Activated CD4-positive, alpha-beta T cell treated with anti-CD3 and anti-CD28 coated beads for 48 hours (primary cell): ENCODE data around the gene KIAA1614.

Experiments
- DNase-seq: peaks from one replicate; pipeline ENCODE4 v3.0.0-alpha.2; 2020

The KIAA1614 gene

DNA sequence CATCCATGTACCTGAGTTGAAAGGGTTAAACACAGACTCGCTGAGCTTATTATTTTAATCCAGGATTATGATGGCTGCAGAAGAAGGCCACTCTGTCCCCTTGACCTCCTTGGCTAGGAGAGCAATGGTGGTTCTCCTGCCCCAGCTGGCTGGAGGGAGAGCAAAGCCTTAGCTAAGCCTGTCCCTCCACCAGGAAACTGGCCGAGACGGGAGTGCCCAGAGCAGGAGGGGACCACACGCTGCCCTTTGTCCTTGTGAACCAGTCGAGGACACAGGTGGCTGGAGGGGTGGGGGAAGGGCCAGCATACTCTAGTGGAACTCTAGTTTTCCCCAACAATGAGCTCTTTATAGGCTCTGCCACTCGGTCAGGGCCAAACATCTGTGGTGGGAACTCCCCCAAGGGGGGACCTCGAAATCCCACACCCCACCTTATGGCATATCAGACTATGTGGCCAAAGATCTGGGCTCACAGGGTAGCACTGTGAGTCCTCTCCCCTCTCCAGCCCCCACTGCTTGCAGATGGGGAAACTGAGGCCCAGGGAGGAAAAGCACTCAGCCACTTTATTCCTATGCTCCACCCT, 12.9 kb downstream of the KIAA1614 start:
- DNase-seq = no peak

DNA sequence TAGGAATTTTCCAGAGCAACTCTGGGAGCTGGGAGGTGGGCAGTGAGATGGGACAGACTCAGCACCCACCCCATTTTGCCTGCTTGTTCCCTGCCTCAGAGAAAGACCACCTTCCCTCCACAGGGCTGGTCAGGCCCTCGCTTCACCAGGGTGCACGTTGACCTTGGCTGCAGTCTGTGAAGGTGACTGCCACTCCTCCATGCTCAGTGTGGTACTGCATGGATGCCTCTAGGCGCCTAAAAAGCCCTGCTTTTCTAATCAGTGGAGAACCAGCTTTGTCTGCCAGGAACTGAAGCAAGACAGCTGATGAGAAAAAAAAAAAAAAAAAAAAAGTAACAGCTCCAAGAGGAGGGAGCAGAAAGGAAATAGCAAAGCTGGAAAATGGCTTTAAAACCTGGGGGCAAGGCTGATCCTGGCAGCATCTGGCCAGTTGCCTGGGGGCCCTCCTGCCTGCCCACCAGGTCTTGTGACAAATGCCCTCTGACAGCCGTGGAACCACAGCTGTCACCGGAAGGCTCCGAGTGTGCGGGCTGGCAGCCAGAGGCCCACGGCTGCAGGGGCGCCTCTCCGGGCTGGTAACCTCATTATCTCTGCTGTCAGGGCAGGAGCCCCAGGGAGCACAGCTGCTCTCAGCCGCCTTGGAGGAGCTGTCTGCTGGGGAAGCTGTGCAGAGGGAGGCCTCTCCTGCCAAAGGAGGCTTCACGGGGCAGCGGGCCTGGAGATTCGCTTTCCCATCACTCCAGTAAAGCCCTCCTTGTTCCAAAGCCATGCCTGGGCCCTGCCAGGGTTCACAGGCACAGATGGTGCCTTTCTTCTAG, 13.7 kb downstream of the KIAA1614 start:
- peak; percentile 24 for DNase-seq

DNA sequence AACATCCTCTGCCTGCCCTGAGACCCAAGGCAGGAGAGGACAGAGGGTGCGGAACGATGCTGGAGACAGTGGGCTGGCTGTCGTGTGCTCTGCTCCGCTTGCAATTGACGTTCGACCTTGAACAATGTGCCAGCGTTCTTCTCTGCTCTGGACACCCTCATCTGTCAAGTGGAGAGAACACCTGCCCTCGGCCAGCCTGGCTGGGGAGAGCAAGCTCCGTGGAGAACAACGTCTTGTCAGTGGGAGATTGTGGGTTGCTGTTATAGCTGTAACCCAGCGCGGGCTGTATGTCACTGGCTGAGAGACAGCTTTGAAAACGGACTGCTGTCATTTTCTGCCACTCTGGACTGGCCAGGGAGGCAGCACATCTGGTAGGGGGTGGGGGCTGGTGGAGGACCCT, 14.7 kb downstream of the KIAA1614 start:
- no peak for DNase-seq

DNA sequence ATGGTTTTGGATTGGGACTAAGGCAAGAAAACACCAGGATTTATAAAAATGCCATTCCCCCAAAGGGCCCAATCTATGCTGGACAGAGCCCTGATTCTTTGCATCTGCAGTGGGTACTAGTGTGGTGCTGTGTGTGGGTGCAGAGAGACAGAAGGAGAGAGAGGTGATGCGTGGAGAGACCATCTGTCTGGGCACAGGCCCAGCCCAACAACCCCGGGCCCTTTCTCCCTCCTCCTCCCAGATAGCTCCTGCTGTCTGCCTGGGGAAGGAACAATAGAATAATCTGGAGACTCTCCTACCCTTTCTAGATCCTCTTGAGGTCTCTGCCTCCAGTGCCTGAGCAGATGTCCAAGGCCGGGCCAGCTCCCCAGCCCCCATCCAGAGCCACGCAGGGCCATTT, 15.1 kb downstream of the KIAA1614 start:
- no peak for DNase-seq

DNA sequence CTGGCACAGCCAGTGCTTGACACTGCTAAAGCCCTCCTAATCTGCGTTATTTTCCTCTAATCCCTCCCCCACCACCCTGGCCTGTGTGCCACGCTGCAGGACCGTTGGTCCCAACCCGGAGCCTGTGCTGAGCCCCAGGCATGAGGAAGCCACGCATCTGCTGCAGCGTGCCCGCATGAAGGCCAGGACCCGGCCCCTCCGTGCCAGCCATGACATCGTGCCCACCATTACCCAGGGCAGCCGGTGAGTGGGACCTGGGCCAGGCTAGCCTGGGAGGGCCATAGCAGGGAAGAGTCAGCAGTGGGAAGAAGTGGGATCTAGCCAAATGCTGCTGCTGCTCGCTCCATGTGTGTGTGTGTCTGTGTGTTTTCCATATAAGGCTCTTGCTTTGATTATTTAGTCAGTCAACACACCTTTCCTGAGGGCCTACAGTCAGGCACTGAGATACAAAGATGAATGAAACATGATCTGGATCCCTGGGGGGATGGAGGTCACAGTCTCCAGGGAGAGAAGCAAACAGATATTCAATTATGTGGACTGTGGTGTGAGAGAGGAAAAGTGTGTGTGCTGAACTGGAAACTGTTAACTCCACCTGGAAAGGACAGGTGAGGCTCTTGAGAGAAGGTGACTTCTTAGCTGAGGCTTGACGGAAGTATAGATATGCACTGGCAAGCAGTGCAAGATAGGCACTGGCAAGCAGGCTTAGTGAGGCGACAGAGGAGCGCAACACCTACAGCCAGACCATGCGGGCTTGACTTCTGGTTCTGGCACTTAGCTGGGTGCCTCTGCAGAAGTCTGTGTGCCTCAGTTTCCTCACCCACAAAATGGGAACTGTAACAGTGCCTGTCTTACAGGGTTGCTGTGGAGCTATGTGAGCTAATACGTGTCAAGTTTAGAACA, 15.9 kb downstream of the KIAA1614 start:
- no peak for DNase-seq

DNA sequence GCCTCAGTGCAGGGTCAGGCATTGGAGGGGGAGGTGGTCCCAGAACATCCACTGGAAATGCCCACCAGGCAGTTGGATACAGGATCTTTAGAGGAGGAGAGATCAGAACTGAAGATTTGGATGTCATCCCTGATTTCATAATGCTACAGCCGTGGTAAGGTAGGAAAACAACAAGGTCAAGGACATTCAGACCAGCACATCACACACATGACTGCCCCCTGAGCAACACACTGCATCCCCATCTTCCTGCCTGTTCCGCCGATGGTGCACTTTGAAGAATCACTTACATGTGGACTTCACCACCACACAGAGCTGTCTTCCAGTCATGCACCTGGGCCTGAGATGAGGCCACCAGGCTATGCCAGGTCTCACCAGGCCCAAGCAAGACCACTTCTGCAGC, 16.7 kb downstream of the KIAA1614 start:
- no peak for DNase-seq

DNA sequence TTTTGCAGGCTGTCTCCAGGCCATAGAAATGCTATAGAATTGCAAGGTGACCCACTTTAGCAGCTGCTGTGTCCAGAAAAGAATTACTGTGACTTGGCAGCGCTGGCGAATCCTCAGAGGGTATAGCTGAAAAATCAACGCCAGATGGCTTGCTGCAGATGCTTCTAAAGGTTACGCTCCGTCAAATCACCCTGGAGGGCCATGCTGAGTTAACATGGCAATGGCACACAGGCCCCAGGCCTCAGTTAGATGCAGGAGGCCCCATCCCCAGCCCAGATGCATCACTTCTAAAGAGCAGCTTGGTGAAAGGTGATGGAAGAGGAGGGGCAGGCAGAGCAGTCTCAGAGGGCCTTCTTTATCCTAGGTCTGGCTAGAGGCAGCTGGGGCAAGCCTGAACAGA, 18.0 kb downstream of the KIAA1614 start:
- no peak for DNase-seq

DNA sequence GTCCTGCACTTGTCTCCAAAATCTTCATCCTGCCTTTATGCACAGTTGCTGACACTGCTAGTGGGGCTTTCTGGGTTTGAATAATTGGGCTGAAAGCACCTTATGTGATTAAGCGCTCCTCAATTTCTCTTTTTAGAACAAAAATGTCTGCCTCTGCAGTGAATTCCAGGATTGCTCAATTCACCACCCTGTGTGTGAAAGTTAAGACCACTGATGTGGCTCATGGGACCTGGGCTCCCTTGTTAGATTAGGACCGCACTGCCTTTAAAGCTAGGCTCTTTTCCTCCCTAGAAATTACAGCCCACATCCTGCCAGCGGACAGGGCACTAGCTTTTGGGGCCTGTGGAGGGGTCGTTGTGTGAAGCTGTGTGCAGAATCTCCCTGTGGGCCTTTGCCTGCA, 18.8 kb downstream of the KIAA1614 start:
- no peak for DNase-seq

DNA sequence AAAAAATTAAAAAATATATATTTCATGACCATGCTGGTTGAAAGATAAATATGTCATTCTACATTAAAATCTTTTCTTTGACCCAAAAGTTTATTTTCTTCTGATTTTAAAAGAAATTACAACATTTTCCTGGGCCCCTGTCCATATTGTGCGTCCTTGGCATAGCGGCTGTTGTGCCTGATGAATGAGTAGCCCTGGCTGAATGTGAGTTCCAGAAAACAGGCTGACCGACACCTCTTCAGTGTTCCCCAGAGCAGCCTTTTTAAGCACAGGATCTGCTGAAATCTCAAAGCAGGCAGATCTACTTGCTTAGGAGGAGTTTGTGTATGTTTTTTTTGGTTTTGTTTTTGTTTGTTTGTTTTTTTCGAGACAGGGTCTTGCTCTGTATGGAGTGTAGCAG, 19.7 kb downstream of the KIAA1614 start:
- DNase-seq = no peak

DNA sequence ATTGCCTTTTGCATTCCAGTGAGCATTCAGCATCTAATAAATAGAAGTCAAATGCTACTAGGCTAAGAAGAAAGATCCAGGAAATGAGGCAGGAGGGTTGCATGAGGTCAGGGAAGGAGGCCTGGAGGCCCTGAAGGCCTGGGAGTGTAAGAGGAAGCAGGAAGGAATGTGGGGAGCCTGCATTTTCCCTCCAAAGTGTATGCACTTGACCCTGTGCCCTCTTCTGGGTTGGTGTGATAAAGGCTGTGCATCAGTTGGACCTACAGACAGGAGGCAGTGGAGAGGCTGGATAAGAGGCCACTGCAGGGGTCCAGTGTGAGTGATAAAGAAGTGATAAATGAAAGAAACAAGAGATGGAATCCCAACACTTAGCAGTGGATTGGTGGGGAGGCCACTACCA, 20.4 kb downstream of the KIAA1614 start:
- no peak for DNase-seq

DNA sequence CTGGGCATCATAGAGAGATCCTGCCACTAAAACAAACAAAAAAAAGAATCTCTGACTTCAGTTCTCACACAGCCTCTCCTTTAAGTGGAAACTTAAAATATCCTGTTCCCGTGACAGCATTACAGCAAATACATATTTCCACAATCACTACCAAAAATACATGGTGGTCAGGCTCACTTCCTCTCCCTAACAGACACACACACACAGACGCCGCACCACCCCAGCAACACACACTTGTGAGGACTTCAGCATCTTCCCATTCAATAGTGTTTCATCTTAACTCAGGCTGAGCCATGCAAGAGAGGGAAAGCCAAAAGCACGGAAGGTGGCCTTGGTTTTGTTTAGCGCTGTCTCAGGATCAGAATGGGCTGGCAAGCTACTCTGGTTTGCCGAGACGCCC, 21.9 kb downstream of the KIAA1614 start:
- DNase-seq = no peak

DNA sequence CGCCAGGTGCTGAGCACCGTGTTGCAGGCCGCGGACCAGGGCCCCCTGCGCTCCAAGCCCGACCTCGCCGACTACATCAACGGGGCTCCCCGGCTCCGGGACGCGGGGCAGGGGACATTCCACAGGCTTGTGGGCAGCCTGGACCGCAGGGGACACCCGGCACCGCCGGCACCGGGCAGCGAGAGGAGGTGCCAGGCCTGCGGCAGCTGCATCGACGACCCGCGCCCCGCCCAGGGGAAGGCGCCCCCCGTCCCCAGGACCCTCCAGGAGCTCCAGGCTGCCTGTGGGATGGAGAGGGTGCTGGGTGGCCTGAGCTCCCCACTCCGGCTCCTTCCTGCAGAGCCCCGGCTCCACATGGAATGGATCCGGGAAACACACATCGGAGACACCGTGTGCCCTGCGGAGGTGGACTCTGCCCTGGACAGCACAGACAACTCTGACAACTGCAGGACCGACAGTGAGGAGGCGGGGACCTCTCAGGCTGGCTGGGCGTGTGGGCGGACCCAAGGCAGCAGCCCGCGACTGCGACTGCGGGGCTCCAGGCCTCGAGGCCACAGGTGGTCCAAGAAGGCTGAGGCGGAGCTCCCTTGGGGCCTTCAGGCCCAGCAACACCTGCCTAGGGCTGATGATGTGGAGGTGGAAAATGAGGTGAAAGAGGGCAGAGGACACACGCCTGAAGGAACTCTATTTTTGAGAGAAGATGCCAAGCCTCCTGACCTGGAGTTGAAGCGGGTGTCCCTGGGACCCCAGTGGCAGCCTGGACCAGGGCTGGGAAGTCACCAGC, 22.8 kb downstream of the KIAA1614 start:
- DNase-seq = no peak

DNA sequence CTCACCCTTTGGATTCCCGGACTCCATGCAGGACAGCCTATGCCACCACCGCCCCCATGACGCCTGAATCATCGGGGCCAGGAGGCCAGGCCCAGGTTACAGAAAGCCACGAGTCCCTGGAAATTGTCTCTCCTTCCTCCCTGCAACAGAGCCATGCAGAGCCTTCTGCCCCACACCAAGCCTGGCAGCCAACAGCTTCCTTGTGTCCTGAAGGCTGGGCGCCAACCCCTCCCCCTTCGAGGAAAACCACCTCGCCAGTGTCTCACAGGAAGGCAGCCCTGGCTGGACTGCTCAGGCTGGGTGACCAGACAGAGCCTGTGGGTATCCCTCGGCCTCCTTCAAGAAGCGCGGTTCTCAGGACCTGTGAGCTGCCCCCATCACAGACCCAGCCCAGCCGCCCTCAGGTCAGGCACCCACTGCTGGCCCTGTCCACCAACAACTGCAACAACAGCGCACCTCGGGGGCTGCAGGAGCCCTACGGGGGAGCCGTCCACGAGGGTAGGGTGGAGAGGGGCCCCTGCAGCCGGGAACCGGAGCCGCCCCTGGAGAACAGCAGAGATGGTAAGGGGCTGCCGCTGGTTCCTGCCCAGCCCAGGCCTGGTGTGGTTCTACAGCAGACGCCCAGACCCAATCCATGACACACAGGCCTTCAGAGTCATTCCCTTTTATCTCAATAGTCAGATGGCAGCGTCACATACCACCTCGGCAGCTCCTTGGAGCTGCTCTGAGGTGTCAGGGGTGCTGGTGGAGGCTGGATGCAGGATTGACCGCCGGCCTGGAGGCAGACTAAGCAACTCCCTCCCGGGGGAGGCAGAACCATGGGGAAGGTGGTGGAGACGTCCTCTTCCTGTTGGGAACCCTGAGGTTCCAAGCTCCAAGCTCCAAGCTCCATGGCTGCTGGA, 23.7 kb downstream of the KIAA1614 start:
- DNase-seq = no peak

DNA sequence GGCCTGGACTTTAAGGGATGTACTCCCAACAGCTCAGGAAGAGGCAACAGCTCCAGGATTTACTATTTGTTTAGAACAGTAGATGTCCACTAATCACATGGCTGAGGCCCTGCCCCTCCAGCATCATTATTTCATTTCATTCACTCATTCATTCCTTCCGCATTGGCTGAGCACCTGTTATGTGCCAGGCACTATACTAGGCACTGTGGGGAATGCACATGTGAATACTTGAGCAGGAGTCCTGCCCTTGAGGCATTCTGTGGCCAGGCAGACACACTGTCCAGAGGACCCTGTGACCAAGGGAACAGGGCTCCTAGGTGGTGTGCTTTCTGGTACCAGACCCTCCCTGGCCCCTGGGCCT, 24.3 kb downstream of the KIAA1614 start:
- no peak for DNase-seq

DNA sequence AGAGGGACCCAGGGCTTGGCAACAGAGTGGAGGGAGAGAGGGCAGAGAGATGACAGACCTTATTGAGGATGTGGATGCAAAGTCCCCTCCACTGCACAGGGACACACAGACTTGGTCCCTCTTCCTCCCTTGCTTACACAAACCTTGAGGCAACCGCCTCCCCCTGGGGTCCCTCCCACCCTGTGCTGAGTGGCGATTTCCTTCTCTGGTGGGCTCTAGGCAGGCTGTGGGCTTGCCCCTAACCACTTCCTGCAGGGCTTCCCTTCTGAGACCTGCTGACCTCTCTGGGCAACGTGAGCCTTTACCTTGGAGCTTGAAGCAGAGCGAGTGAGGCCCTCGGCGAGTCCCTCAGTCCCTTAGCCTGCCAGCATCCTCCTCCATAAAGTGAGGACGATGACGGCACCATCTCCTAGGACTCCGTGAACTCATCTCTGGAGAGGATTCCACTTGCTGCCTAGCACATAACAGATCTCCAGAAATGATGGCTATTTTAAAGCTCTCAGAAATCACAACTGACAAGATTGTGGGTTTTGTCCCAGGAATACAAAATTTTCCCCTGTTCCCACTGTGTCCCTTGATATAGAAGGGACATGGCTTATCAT, 25.0 kb downstream of the KIAA1614 start:
- no peak for DNase-seq

DNA sequence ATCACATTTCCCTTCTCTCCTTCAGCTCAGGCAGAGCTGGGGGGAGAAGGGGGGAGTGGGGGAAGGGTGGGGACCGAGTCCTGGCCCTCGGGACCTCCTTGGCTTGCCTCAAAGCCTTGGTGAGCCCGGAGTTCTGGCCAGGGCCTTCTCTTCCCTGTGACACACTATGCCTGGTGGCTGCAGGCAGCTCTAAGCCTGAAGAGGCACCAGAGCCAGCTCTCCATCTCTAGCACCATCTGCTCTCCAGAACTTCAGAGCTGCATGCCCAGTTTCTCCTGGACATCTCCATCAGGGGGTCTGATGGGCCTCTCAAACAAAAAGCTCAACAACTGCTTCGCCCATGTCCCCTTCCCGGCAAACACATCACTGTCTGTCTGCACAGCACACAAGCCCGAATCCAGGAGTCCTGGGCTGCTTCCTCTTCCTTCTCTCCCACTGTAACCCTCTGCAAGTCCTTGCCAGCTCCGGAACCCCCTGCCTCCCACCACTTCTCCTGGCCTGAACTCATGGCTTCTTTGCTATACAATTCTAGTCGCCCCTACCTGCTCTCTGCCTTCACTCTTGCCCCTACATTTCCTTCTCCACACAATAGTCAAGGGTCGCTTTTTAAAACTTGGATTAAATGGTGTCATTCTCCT, 26.5 kb downstream of the KIAA1614 start:
- no peak for DNase-seq

DNA sequence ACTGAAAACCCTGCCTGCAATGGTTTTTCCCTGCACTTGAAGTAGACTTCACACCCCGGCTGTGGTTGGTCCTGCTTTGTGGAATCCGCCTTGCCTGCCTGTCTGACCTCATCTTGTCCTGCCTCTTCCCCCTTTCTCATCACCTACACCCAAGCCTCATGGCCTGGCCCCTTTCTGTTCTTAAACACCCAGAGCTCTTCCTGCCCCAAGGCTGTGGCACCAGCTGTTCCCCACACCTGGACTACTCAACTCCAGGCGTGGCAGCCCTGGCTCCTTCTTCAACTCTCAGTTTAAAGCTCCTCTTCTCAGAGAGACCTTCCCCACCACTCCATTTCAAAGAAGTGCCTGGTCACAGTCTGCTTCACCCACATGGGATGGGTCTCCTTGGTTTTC, 27.0 kb downstream of the KIAA1614 start:
- no peak for DNase-seq

DNA sequence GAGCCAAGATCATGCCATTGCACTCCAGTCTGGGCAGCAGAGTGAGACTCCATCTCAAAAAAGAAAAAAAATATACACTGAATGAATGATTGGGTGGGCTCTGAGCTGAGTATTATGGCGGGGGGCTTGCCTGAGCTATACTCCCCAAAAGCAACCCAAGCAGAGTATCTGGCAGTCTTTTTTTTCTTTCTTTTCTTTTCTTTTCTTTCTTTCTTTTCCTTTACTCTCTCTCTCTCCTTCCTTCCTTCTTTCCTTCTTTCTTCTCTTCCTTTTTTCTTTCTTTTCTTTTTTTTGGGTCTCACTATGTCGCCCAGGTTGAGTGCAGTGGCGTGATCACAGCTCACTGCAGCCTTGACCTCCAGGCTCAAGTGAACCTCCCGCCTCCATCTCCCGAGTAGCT, 27.7 kb downstream of the KIAA1614 start:
- DNase-seq = no peak

DNA sequence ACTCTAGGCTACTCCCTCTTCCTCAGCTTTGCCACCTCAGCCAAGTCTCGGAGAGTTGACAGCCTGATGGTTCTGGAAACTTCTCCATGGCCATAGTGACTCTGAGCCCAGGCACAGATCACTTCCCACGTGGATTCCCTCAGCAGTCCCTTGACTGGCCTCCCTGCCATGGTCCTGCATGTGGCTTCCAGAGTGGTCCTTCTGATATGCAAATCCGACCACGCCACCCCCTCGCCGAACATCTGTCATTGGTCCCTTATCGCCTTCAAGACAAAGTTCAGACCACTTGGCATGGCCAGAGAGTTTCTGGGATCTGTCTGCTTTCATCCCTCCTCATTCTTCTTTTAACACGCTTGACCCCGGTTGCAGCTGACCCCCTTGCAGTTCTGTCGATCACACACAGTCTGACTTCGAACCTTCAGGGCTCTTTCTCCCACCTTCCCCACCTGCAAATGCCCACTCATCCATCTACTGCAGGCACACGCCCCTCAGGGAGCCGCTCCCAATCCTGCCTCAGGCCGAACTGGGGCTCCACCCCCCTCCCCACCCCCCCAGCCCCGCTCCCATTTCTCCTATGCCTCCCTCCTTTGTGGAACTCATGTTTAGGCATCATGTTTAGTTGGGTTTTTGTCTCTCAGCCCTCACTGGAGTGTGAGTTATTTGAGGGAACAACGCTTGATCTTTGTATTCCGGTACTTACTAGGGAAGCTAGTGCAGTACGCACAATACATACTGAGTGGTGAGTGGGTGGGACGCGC, 29.0 kb downstream of the KIAA1614 start:
- DNase-seq = no peak

DNA sequence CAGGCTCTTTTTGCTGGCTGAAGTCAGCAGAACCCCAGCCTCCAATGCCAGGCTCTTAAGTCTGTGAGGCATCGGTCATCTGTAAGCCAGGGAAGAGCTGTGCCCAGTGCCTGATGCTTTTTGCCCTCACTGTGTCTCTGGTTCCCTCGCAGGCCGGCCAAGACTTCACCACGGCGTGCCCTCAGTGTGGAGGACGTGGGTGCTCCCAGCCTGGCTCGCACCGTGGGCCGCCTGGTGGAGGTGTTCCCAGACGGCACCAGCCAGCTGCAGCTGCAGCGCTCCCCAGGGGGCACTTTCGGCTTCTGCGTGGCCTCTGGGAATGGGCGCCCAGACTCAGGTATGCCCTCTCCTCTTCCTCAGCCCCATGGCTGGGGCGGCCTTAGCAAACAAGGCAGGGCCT, 32.5 kb downstream of the KIAA1614 start:
- no peak for DNase-seq
